ENCODE data around the gene JMJD8. TPM values are rescaled to one million over a fixed set of nuclear protein-coding genes. Genes with fewer than 3 reads are reported as not detected.
A peak's percentile ranks its signal among the peaks of the same experiment; 100 is the strongest.

The JMJD8 gene
- total and polyA plus RNA-seq, 9 of the 15 experiments (the other 6 are each of a cell fraction or from before 2014, with no cell fraction given), result 1.2 to 50.6 (median 29.3) TPM

GRCh38 chr16:635573-636205 lies 48.4 kb downstream of the JMJD8 start (continued):
- TF ChIP-seq NR4A1 (CRISPR knock-in tag; IDR thresholded peaks at IDR 0.05), result peak; percentile 78
- no peak for TF ChIP-seq NR4A1 (tag; IDR thresholded peaks at IDR 0.05)
- TF ChIP-seq, protein P1, sequence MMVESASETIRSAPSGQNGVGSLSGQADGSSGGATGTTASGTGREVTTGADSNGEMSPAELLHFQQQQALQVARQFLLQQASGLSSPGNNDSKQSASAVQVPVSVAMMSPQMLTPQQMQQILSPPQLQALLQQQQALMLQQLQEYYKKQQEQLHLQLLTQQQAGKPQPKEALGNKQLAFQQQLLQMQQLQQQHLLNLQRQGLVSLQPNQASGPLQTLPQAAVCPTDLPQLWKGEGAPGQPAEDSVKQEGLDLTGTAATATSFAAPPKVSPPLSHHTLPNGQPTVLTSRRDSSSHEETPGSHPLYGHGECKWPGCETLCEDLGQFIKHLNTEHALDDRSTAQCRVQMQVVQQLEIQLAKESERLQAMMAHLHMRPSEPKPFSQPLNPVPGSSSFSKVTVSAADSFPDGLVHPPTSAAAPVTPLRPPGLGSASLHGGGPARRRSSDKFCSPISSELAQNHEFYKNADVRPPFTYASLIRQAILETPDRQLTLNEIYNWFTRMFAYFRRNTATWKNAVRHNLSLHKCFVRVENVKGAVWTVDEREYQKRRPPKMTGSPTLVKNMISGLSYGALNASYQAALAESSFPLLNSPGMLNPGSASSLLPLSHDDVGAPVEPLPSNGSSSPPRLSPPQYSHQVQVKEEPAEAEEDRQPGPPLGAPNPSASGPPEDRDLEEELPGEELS (CRISPR knock-in tag; IDR thresholded peaks at IDR 0.05; ENCODE audit: borderline replicate concordance), result no peak
- no peak for TF ChIP-seq HEY1 (CRISPR knock-in tag; IDR thresholded peaks at IDR 0.05; ENCODE audit: borderline replicate concordance)
- TF ChIP-seq ZNF644 (tag; IDR thresholded peaks at IDR 0.05; ENCODE audit: low read depth), result no peak
- TF ChIP-seq TEAD4 (IDR thresholded peaks at IDR 0.05; ENCODE audit: low read length), result no peak
- no peak for TF ChIP-seq TEAD4 (CRISPR knock-in tag; IDR thresholded peaks at IDR 0.05; ENCODE audit: borderline replicate concordance)
- TF ChIP-seq MTA2 (IDR thresholded peaks at IDR 0.05; ENCODE audit: low read depth), result no peak
- TF ChIP-seq RBBP5 (IDR thresholded peaks at IDR 0.05; ENCODE audit: borderline replicate concordance, insufficient read depth, low read length, poor library complexity, severe bottlenecking), result peak; percentile 59
- TF ChIP-seq TGIF2 (CRISPR knock-in tag; IDR thresholded peaks at IDR 0.05), result no peak; the same call in 1 of the 2 replicates
- TF ChIP-seq KDM5B (IDR thresholded peaks at IDR 0.05; ENCODE audit: insufficient replicate concordance, low read depth, low read length), result no peak
- no peak for TF ChIP-seq TSC22D4 (tag; IDR thresholded peaks at IDR 0.05)
- TF ChIP-seq ZNF282 (CRISPR knock-in tag; IDR thresholded peaks at IDR 0.05), result peak; percentile 91; the same call in 1 of the 2 replicates
- TF ChIP-seq, protein P2, sequence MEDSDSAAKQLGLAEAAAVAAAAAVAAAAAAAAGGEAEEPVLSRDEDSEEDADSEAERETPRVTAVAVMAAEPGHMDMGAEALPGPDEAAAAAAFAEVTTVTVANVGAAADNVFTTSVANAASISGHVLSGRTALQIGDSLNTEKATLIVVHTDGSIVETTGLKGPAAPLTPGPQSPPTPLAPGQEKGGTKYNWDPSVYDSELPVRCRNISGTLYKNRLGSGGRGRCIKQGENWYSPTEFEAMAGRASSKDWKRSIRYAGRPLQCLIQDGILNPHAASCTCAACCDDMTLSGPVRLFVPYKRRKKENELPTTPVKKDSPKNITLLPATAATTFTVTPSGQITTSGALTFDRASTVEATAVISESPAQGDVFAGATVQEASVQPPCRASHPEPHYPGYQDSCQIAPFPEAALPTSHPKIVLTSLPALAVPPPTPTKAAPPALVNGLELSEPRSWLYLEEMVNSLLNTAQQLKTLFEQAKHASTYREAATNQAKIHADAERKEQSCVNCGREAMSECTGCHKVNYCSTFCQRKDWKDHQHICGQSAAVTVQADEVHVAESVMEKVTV (CRISPR knock-in tag; IDR thresholded peaks at IDR 0.05), result 0 out of 2 replicates have a peak, but pooled peaks have one; percentile 25
- TF ChIP-seq SRF (CRISPR knock-in tag; IDR thresholded peaks at IDR 0.05), result no peak; a peak in 1 of 4 replicates
- no peak for TF ChIP-seq IRF9 (tag; IDR thresholded peaks at IDR 0.05)
- no peak for TF ChIP-seq CCNT2 (IDR thresholded peaks at IDR 0.05; ENCODE audit: borderline replicate concordance, extremely low read depth, insufficient read length, low read depth, low read length)
- TF ChIP-seq, protein P3, sequence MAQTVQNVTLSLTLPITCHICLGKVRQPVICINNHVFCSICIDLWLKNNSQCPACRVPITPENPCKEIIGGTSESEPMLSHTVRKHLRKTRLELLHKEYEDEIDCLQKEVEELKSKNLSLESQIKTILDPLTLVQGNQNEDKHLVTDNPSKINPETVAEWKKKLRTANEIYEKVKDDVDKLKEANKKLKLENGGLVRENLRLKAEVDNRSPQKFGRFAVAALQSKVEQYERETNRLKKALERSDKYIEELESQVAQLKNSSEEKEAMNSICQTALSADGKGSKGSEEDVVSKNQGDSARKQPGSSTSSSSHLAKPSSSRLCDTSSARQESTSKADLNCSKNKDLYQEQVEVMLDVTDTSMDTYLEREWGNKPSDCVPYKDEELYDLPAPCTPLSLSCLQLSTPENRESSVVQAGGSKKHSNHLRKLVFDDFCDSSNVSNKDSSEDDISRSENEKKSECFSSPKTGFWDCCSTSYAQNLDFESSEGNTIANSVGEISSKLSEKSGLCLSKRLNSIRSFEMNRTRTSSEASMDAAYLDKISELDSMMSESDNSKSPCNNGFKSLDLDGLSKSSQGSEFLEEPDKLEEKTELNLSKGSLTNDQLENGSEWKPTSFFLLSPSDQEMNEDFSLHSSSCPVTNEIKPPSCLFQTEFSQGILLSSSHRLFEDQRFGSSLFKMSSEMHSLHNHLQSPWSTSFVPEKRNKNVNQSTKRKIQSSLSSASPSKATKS (CRISPR knock-in tag; IDR thresholded peaks at IDR 0.05), result no peak
- peak; percentile 60 for TF ChIP-seq PHF20 (IDR thresholded peaks at IDR 0.05; ENCODE audit: partially characterized antibody)
- no peak for TF ChIP-seq ADNP (tag; IDR thresholded peaks at IDR 0.05)
- no peak for TF ChIP-seq CHD4 (IDR thresholded peaks at IDR 0.05; ENCODE audit: insufficient read depth, insufficient replicate concordance, low read depth, low read length, poor library complexity, severe bottlenecking)

Measured in K562 (cell line).